Embryonic facial prominence (tissue), 1 donor: ENCODE measurements around the gene RNF220.
"Not testable (repeated sequence)": the region's sequence is repeated elsewhere in the genome, so short reads cannot be mapped to it uniquely, and the experiment has no call there.

Experiments
- DNase-seq: peaks from one replicate; pipeline ENCODE4 v3.0.0-alpha.2; 2016; ENCODE audit errors: extremely low spot score

Gene RNF220

GRCh38 chr1:44677201-44677766 is 272.2 kb downstream of the RNF220 start:
- DNase-seq, result no peak

GRCh38 chr1:44678120-44678519 is 273.1 kb downstream of the RNF220 start:
- DNase-seq, result no peak

- DNase-seq, result no peak
These were observed 273.6 kb downstream of the RNF220 start for GRCh38 chr1:44678626-44679025.

- DNase-seq, result no peak
These were observed 274.4 kb downstream of the RNF220 start for GRCh38 chr1:44679468-44679867.

GRCh38 chr1:44681905-44682882 is 277.1 kb downstream of the RNF220 start:
- DNase-seq, result no peak

- no peak for DNase-seq
These were observed 277.8 kb downstream of the RNF220 start for GRCh38 chr1:44682883-44683265.

- no peak for DNase-seq
These were observed 279.5 kb downstream of the RNF220 start for GRCh38 chr1:44684525-44684924.

GRCh38 chr1:44685218-44685617 is 280.2 kb downstream of the RNF220 start:
- no peak for DNase-seq

- DNase-seq, result no peak
These were observed 280.8 kb downstream of the RNF220 start for GRCh38 chr1:44685881-44686280.

GRCh38 chr1:44688760-44689446 is 283.8 kb downstream of the RNF220 start:
- no peak for DNase-seq

GRCh38 chr1:44689447-44689765 is 284.4 kb downstream of the RNF220 start:
- no peak for DNase-seq

GRCh38 chr1:44693159-44693558 is 288.1 kb downstream of the RNF220 start:
- DNase-seq, result no peak

- DNase-seq, result no peak
These were observed 288.8 kb downstream of the RNF220 start for GRCh38 chr1:44693900-44694299.

- no peak for DNase-seq
These were observed 289.9 kb downstream of the RNF220 start for GRCh38 chr1:44694863-44695478.

GRCh38 chr1:44695671-44696070 is 290.6 kb downstream of the RNF220 start:
- DNase-seq, result no peak

- no peak for DNase-seq
These were observed 291.0 kb downstream of the RNF220 start for GRCh38 chr1:44696101-44696500.

- DNase-seq, result no peak
These were observed 291.8 kb downstream of the RNF220 start for GRCh38 chr1:44696789-44697345.

GRCh38 chr1:44698138-44698537 is 293.1 kb downstream of the RNF220 start:
- no peak for DNase-seq

GRCh38 chr1:44699375-44699774 is 294.3 kb downstream of the RNF220 start:
- not testable (repeated sequence) for DNase-seq

GRCh38 chr1:44700573-44700972 is 295.5 kb downstream of the RNF220 start:
- DNase-seq, result no peak

- no peak for DNase-seq
These were observed 296.1 kb downstream of the RNF220 start for GRCh38 chr1:44701141-44701573.
